SK-N-SH treated with all-trans-retinoic acid at 6 μM for 48 hours (cell line): ENCODE measurements around the gene KIN.

ENCODE experiments used
- ATAC-seq: fragments of 200-7000 bp; cut with Tn5 transposase; 3 replicates; pipeline ENCODE4 v1.9.1; 2020; ENCODE audit warnings: mild to moderate bottlenecking, moderate library complexity
- ARNTL ChIP-seq: fragments of 450-650 bp; formaldehyde crosslinking; IDR thresholded peaks from 2 replicates; pipeline ENCODE4 v1.5.0; 2020; ENCODE audit warnings: low read depth, mild to moderate bottlenecking, moderate library complexity, borderline replicate concordance
- BACH2 ChIP-seq: fragments of 250-450 bp; sonication (Bioruptor Pico); IDR thresholded peaks from 2 replicates; pipeline ENCODE4 v1.9.0; 2021; ENCODE audit warnings: mild to moderate bottlenecking, borderline replicate concordance
- CSDC2 ChIP-seq: fragments of 250-450 bp; sonication (Bioruptor Pico); IDR thresholded peaks from 2 replicates; pipeline ENCODE4 v1.5.0; 2020; ENCODE audit warnings: mild to moderate bottlenecking, moderate library complexity
- ESRRG ChIP-seq: fragments of 250-450 bp; sonication (Bioruptor Pico); IDR thresholded peaks from 2 replicates; pipeline ENCODE4 v1.6.1; 2021; ENCODE audit warnings: mild to moderate bottlenecking
- GLIS3 ChIP-seq: fragments of 250-450 bp; sonication (Bioruptor Pico); IDR thresholded peaks from 2 replicates; pipeline ENCODE4 v1.5.0; 2020; ENCODE audit warnings: mild to moderate bottlenecking, moderate library complexity
- ISL1 ChIP-seq: fragments of 250-450 bp; sonication (Bioruptor Pico); IDR thresholded peaks from 2 replicates; pipeline ENCODE4 v2.1.2; 2022; ENCODE audit warnings: mild to moderate bottlenecking, moderate library complexity
- OSR1 ChIP-seq: fragments of 250-450 bp; sonication (Bioruptor Pico); IDR thresholded peaks from 2 replicates; pipeline ENCODE4 v1.8.0; 2022; ENCODE audit warnings: moderate library complexity, mild to moderate bottlenecking, inconsistent platforms
- PPARA ChIP-seq: fragments of 250-450 bp; sonication (Bioruptor Pico); IDR thresholded peaks from 2 replicates; pipeline ENCODE4 v1.5.0; 2020; ENCODE audit warnings: mild to moderate bottlenecking, borderline replicate concordance
- RARB ChIP-seq: fragments of 250-450 bp; sonication (Bioruptor Pico); IDR thresholded peaks from 2 replicates; pipeline ENCODE4 v1.8.0; 2021; ENCODE audit warnings: mild to moderate bottlenecking, moderate library complexity
- SNAI2 ChIP-seq: fragments of 250-450 bp; sonication (Bioruptor Pico); IDR thresholded peaks from 2 replicates; pipeline ENCODE4 v1.5.0; 2020; ENCODE audit warnings: mild to moderate bottlenecking, moderate library complexity
- TOX ChIP-seq: fragments of 250-450 bp; sonication (Bioruptor Pico); IDR thresholded peaks from 2 replicates; pipeline ENCODE4 v1.8.0; 2021; ENCODE audit warnings: mild to moderate bottlenecking, moderate library complexity, borderline replicate concordance
- ZC3H10 ChIP-seq: fragments of 250-450 bp; sonication (Bioruptor Pico); IDR thresholded peaks from 2 replicates; pipeline ENCODE4 v1.5.1; 2021; ENCODE audit warnings: mild to moderate bottlenecking, moderate library complexity
- ZFP3 ChIP-seq: fragments of 250-450 bp; sonication (Bioruptor Pico); IDR thresholded peaks from 2 replicates; pipeline ENCODE4 v1.5.0; 2020; ENCODE audit warnings: mild to moderate bottlenecking, moderate library complexity
- ZFP30 ChIP-seq: fragments of 450-650 bp; formaldehyde crosslinking; IDR thresholded peaks from 2 replicates; pipeline ENCODE4 v1.5.0; 2022; ENCODE audit warnings: mild to moderate bottlenecking, moderate library complexity
- ZNF565 ChIP-seq: fragments of 450-650 bp; formaldehyde crosslinking; conservative IDR thresholded peaks from 2 replicates; pipeline ENCODE4 v1.5.0; 2020; ENCODE audit warnings: low read depth, mild to moderate bottlenecking, moderate library complexity
- ZNF70 ChIP-seq: fragments of 450-650 bp; formaldehyde crosslinking; IDR thresholded peaks from 2 replicates; pipeline ENCODE4 v1.5.0; 2020; ENCODE audit warnings: mild to moderate bottlenecking, moderate library complexity
- ZNF8 ChIP-seq: fragments of 450-650 bp; formaldehyde crosslinking; IDR thresholded peaks from 2 replicates; pipeline ENCODE4 v1.5.0; 2020; ENCODE audit warnings: mild to moderate bottlenecking, moderate library complexity
- TF ChIP-seq, protein P1 (sequence below): fragments of 250-450 bp; sonication (Bioruptor Pico); IDR thresholded peaks from 2 replicates; pipeline ENCODE4 v1.8.0; 2021; ENCODE audit warnings: low read depth, mild to moderate bottlenecking, moderate library complexity, borderline replicate concordance
- TF ChIP-seq, protein P2 (sequence below): fragments of 250-450 bp; sonication (Bioruptor Pico); IDR thresholded peaks from 2 replicates; pipeline ENCODE4 v1.5.1; 2020; ENCODE audit warnings: low read depth, mild to moderate bottlenecking, moderate library complexity
- TF ChIP-seq, protein P3 (sequence below): fragments of 250-450 bp; sonication (Bioruptor Pico); IDR thresholded peaks from 2 replicates; pipeline ENCODE4 v1.8.0; 2020; ENCODE audit warnings: mild to moderate bottlenecking, moderate library complexity, borderline replicate concordance
- TF ChIP-seq, protein P4 (sequence below): fragments of 250-450 bp; sonication (Bioruptor Pico); IDR thresholded peaks from 2 replicates; pipeline ENCODE4 v1.5.1; 2021; ENCODE audit warnings: mild to moderate bottlenecking, moderate library complexity
- TF ChIP-seq, protein P5 (sequence below): fragments of 250-450 bp; sonication (Bioruptor Pico); IDR thresholded peaks from 2 replicates; pipeline ENCODE4 v1.5.0; 2020; ENCODE audit warnings: mild to moderate bottlenecking, moderate library complexity

KIN gene

DNA sequence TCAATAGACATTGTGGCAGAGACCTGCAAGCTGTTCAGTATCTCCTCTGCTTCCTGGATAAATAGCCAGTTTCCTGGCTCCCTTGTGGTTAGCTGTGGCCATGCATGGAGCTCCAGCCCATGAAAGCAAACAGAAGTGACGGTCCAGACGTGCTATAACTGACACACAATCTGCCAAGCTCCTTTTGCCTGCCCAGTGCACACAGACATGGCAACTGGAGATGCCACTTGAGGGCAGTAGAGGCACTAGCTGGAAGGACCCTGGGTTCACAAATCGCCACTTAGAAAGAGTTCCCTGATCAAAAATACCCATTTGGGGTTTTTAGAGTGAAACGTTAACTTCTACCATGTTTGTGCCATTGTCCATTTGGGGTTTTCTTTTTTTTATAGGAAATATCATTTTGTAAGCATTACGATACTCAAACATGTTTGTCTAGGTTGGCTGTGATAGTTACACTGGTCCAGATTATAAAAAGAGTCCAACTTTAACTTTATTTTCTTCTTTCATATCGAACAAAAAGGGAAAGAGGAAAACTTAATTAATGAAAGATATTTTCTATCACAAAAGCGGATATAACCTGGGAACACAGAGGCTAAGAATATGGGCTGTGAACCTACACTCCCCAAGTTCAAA lies 31.3 kb downstream of the KIN start:
- TF ChIP-seq BACH2 (no peak), SNAI2 (CRISPR knock-in tag) (no peak), ZFP3 (CRISPR knock-in tag) (no peak), ZNF565 (CRISPR knock-in tag) (no peak), CSDC2 (CRISPR knock-in tag) (no peak), ISL1 (CRISPR knock-in tag) (no peak), ARNTL (CRISPR knock-in tag) (no peak), TOX (CRISPR knock-in tag) (no peak), GLIS3 (CRISPR knock-in tag) (no peak)
- TF ChIP-seq, protein P1, sequence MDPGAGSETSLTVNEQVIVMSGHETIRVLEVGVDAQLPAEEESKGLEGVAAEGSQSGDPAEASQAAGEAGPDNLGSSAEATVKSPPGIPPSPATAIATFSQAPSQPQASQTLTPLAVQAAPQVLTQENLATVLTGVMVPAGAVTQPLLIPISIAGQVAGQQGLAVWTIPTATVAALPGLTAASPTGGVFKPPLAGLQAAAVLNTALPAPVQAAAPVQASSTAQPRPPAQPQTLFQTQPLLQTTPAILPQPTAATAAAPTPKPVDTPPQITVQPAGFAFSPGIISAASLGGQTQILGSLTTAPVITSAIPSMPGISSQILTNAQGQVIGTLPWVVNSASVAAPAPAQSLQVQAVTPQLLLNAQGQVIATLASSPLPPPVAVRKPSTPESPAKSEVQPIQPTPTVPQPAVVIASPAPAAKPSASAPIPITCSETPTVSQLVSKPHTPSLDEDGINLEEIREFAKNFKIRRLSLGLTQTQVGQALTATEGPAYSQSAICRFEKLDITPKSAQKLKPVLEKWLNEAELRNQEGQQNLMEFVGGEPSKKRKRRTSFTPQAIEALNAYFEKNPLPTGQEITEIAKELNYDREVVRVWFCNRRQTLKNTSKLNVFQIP, result no peak
- TF ChIP-seq, protein P2, sequence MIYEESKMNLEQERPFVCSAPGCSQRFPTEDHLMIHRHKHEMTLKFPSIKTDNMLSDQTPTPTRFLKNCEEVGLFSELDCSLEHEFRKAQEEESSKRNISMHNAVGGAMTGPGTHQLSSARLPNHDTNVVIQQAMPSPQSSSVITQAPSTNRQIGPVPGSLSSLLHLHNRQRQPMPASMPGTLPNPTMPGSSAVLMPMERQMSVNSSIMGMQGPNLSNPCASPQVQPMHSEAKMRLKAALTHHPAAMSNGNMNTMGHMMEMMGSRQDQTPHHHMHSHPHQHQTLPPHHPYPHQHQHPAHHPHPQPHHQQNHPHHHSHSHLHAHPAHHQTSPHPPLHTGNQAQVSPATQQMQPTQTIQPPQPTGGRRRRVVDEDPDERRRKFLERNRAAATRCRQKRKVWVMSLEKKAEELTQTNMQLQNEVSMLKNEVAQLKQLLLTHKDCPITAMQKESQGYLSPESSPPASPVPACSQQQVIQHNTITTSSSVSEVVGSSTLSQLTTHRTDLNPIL (CRISPR knock-in tag), result no peak
- TF ChIP-seq, protein P3, sequence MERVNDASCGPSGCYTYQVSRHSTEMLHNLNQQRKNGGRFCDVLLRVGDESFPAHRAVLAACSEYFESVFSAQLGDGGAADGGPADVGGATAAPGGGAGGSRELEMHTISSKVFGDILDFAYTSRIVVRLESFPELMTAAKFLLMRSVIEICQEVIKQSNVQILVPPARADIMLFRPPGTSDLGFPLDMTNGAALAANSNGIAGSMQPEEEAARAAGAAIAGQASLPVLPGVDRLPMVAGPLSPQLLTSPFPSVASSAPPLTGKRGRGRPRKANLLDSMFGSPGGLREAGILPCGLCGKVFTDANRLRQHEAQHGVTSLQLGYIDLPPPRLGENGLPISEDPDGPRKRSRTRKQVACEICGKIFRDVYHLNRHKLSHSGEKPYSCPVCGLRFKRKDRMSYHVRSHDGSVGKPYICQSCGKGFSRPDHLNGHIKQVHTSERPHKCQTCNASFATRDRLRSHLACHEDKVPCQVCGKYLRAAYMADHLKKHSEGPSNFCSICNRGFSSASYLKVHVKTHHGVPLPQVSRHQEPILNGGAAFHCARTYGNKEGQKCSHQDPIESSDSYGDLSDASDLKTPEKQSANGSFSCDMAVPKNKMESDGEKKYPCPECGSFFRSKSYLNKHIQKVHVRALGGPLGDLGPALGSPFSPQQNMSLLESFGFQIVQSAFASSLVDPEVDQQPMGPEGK (CRISPR knock-in tag), result no peak
- peak; percentile 78 for ATAC-seq

DNA sequence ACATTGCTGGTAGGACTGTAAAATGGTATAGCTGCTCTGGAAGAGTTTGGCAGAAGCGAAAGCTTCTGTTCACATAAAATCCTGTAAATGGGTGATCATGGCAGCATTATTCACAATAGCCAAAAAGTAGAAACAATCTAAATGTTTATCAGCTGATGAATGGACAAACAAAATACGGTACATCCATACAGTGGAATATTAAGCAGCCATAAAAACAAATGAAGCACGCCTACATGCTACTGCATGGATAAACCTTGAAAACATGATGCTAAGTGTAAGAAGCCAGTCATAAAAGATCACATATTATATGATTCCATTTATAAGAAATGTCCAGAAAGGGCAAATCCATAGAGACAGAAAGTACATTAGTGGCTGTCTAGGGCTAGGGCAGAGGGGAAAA lies 32.7 kb downstream of the KIN start:
- TF ChIP-seq ZNF8 (peak; percentile 92), ZFP30 (no peak)
- TF ChIP-seq, protein P4, sequence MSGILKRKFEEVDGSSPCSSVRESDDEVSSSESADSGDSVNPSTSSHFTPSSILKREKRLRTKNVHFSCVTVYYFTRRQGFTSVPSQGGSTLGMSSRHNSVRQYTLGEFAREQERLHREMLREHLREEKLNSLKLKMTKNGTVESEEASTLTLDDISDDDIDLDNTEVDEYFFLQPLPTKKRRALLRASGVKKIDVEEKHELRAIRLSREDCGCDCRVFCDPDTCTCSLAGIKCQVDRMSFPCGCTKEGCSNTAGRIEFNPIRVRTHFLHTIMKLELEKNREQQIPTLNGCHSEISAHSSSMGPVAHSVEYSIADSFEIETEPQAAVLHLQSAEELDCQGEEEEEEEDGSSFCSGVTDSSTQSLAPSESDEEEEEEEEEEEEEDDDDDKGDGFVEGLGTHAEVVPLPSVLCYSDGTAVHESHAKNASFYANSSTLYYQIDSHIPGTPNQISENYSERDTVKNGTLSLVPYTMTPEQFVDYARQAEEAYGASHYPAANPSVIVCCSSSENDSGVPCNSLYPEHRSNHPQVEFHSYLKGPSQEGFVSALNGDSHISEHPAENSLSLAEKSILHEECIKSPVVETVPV (CRISPR knock-in tag), result no peak
- ATAC-seq, result no peak

DNA sequence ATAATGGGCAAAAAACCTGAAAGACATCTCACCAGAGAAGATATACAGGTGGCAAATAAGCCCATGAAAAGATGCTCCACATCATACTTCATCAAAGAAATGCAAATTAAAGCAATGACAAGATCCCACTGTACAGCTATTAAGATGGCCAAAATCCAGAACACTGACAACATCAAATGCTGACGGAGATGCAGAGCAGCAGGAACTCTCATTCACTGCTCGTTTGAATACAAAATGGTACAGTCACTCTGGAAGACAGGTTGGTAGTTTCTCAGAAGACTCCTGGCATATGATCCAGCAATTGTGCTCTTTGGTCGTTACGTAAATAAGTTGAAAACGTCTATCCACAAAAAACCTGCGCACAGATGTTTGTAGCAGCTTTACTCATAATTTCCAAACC lies 35.5 kb downstream of the KIN start:
- ATAC-seq, result no peak
- TF ChIP-seq PPARA (no peak), BACH2 (no peak), TOX (CRISPR knock-in tag) (no peak), ZNF565 (CRISPR knock-in tag) (no peak), RARB (CRISPR knock-in tag) (no peak), ZNF8 (no peak), SNAI2 (CRISPR knock-in tag) (no peak), OSR1 (CRISPR knock-in tag) (no peak), CSDC2 (CRISPR knock-in tag) (no peak), ZNF70 (CRISPR knock-in tag) (no peak), ESRRG (no peak), ZFP30 (no peak), ZFP3 (CRISPR knock-in tag) (no peak), ZC3H10 (CRISPR knock-in tag) (no peak)
- TF ChIP-seq, protein P1, result no peak
- TF ChIP-seq, protein P5, sequence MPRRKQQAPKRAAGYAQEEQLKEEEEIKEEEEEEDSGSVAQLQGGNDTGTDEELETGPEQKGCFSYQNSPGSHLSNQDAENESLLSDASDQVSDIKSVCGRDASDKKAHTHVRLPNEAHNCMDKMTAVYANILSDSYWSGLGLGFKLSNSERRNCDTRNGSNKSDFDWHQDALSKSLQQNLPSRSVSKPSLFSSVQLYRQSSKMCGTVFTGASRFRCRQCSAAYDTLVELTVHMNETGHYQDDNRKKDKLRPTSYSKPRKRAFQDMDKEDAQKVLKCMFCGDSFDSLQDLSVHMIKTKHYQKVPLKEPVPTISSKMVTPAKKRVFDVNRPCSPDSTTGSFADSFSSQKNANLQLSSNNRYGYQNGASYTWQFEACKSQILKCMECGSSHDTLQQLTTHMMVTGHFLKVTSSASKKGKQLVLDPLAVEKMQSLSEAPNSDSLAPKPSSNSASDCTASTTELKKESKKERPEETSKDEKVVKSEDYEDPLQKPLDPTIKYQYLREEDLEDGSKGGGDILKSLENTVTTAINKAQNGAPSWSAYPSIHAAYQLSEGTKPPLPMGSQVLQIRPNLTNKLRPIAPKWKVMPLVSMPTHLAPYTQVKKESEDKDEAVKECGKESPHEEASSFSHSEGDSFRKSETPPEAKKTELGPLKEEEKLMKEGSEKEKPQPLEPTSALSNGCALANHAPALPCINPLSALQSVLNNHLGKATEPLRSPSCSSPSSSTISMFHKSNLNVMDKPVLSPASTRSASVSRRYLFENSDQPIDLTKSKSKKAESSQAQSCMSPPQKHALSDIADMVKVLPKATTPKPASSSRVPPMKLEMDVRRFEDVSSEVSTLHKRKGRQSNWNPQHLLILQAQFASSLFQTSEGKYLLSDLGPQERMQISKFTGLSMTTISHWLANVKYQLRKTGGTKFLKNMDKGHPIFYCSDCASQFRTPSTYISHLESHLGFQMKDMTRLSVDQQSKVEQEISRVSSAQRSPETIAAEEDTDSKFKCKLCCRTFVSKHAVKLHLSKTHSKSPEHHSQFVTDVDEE (CRISPR knock-in tag), result no peak
